IMR-90 (cell line): ENCODE measurements around the gene DENND1A. TPM values are rescaled to one million over a fixed set of nuclear protein-coding genes. Genes with fewer than 3 reads are reported as not detected.

Experiments
- ATAC-seq: fragments of 200-7000 bp; cut with Tn5 transposase; 2 replicates; pipeline ENCODE4 v1.9.1; 2020; ENCODE audit warnings: low read depth, mild to moderate bottlenecking, moderate library complexity
- BruUV-seq: library from RNA; stranded (reverse); fragments of 400-500 nt; replicated peaks from 2 replicates; lab custom pipeline; 2021; lab: Mats Ljungman, UMichigan
- CTCF ChIA-PET: fragments of 300-600 bp; formaldehyde crosslinking; extraction: SDS; loops from one replicate; lab custom pipeline; 2021; ENCODE audit warnings: antibody characterized with exemption; lab: Yijun Ruan, JAX
- POLR2A ChIA-PET: fragments of 300-600 bp; sonication (Branson Sonifier 250); formaldehyde crosslinking; loops from one replicate; lab custom pipeline; 2022; ENCODE audit warnings: antibody characterized with exemption; ENCODE audit not compliant: unreplicated experiment; lab: Charles Lee
- DNase-seq: peaks from one replicate; pipeline ENCODE4 v3.0.0; 2013
- H2AFZ ChIP-seq: replicated peaks from 2 replicates; pipeline ENCODE3; 2013; ENCODE audit warnings: low read length, mild to moderate bottlenecking; ENCODE audit not compliant: poor library complexity
- H2AK5ac ChIP-seq: 2 replicates; pipeline ENCODE4 v1.6.1; 2013; ENCODE audit warnings: low read depth, low read length, inconsistent platforms
- H2AK9ac ChIP-seq: replicated peaks from 2 replicates; pipeline ENCODE3; 2013; ENCODE audit warnings: mild to moderate bottlenecking, low read depth, low read length, moderate library complexity; ENCODE audit not compliant: poor library complexity
- H2BK120ac ChIP-seq: 2 replicates; pipeline ENCODE4 v1.6.1; 2013; ENCODE audit warnings: low read depth, low read length, inconsistent platforms
- H2BK15ac ChIP-seq: 3 replicates; pipeline ENCODE4 v1.6.1; 2013; ENCODE audit warnings: low read depth, low read length, inconsistent platforms
- H2BK20ac ChIP-seq: 2 replicates; pipeline ENCODE4 v1.6.1; 2013; ENCODE audit warnings: low read depth, mild to moderate bottlenecking, inconsistent platforms, low read length, moderate library complexity
- H2BK5ac ChIP-seq: 2 replicates; pipeline ENCODE4 v1.6.1; 2013; ENCODE audit warnings: mild to moderate bottlenecking, low read depth, low read length, inconsistent platforms; ENCODE audit not compliant: poor library complexity, severe bottlenecking
- H3K14ac ChIP-seq: replicated peaks from 2 replicates; pipeline ENCODE4 v1.6.1; 2013; ENCODE audit warnings: low read depth, low read length, inconsistent platforms
- H3K18ac ChIP-seq: 2 replicates; pipeline ENCODE4 v1.6.1; 2013; ENCODE audit warnings: low read depth, low read length, control low read depth
- H3K23ac ChIP-seq: 2 replicates; pipeline ENCODE4 v1.6.1; 2013; ENCODE audit warnings: low read depth, low read length, inconsistent platforms
- H3K27ac ChIP-seq: 2 replicates; pipeline ENCODE4 v1.5.1; 2013; ENCODE audit warnings: mild to moderate bottlenecking, control low read depth, low read length; ENCODE audit not compliant: insufficient read depth
- H3K27me3 ChIP-seq: 2 replicates; pipeline ENCODE4 v1.6.1; 2013; ENCODE audit warnings: low read length; ENCODE audit not compliant: control insufficient read depth, insufficient read depth
- H3K36me3 ChIP-seq: 2 replicates; pipeline ENCODE4 v1.6.1; 2013; ENCODE audit warnings: low read length, mixed read lengths; ENCODE audit not compliant: control insufficient read depth, insufficient read depth
- H3K4ac ChIP-seq: 2 replicates; pipeline ENCODE4 v1.6.1; 2013; ENCODE audit warnings: low read depth, low read length, inconsistent platforms
- H3K4me1 ChIP-seq: 2 replicates; pipeline ENCODE4 v1.6.1; 2013; ENCODE audit warnings: low read length, mixed read lengths; ENCODE audit not compliant: control insufficient read depth, insufficient read depth
- H3K4me2 ChIP-seq: 2 replicates; pipeline ENCODE4 v1.6.1; 2013; ENCODE audit warnings: low read depth, mild to moderate bottlenecking, control low read depth, low read length, moderate library complexity
- H3K4me3 ChIP-seq: 2 replicates; pipeline ENCODE4 v1.5.1; 2013; ENCODE audit warnings: low read depth, mild to moderate bottlenecking, control low read depth, low read length, moderate library complexity; ENCODE audit not compliant: insufficient read depth
- H3K56ac ChIP-seq: 2 replicates; pipeline ENCODE4 v1.6.1; 2013; ENCODE audit warnings: low read length, inconsistent platforms; ENCODE audit not compliant: insufficient read depth; ENCODE audit errors: extremely low read depth
- H3K79me1 ChIP-seq, 2 experiments: 2 replicates each; pipeline ENCODE4 v1.6.1; 2013; ENCODE audit warnings: low read length in 2 of 2, inconsistent platforms in 1 of 2, low read depth in 1 of 2
- H3K9ac ChIP-seq: 2 replicates; pipeline ENCODE4 v1.6.1; 2013; ENCODE audit warnings: low read depth, low read length, control low read depth
- H3K9me1 ChIP-seq: 2 replicates; pipeline ENCODE4 v1.6.1; 2013; ENCODE audit warnings: low read length, inconsistent platforms; ENCODE audit not compliant: insufficient read depth
- H3K9me3 ChIP-seq: 2 replicates; pipeline ENCODE4 v1.6.1; 2013; ENCODE audit warnings: low read length; ENCODE audit not compliant: control insufficient read depth, insufficient read depth
- H4K20me1 ChIP-seq: 2 replicates; pipeline ENCODE4 v1.6.1; 2013; ENCODE audit warnings: low read length, inconsistent platforms; ENCODE audit not compliant: insufficient read depth
- H4K5ac ChIP-seq: 2 replicates; pipeline ENCODE4 v1.6.1; 2013; ENCODE audit warnings: mild to moderate bottlenecking, low read depth, low read length, control low read depth
- H4K8ac ChIP-seq, 2 experiments: 2 replicates each; pipeline ENCODE4 v1.6.1; 2013; ENCODE audit warnings: low read depth in 2 of 2, low read length in 2 of 2, control low read depth in 1 of 2, inconsistent platforms in 1 of 2
- H4K91ac ChIP-seq: 2 replicates; pipeline ENCODE4 v1.6.1; 2013; ENCODE audit warnings: low read depth, low read length, inconsistent platforms; ENCODE audit not compliant: insufficient read depth
- BHLHE40 ChIP-seq: fragments of 150-350 bp; IDR thresholded peaks from 2 replicates; pipeline ENCODE4 v1.6.1; 2016; ENCODE audit warnings: mild to moderate bottlenecking, low read depth, low read length
- CTCF ChIP-seq: conservative IDR thresholded peaks from 2 replicates; pipeline ENCODE4 v1.5.1; 2012; ENCODE audit warnings: mild to moderate bottlenecking, low read depth, low read length, improper control_type of control experiment
- WGBS, 2 experiments: methylation state at CpG; one replicate each; pipeline versions ENCODE4 v1.1.5 to v1.1.7; 2013; ENCODE audit warnings: missing lambda C conversion rate in 2 of 2; ENCODE audit not compliant: insufficient read length in 1 of 2; ENCODE audit errors: extremely low coverage in 2 of 2; 5-methylcytosine and 5-hydroxymethylcytosine counted together
- dilution Hi-C: fragments of 300-500 bp; cut with HindIII; formaldehyde crosslinking; loops from one replicate; pipeline ENCODE4 v1.14.3; 2018; ENCODE audit warnings: low sequenced_read_pairs; ENCODE audit not compliant: unreplicated experiment
- in situ Hi-C: fragments of 300-500 bp; cut with MboI; formaldehyde crosslinking; loops from 3 replicates; pipeline ENCODE4 v1.14.3; 2019; ENCODE audit warnings: low sequenced_read_pairs, inconsistent platforms, mixed read lengths
- intact Hi-C: fragments of 100-400 bp; cut with micrococcal nuclease; formaldehyde crosslinking; loops from 2 replicates; pipeline ENCODE4 v1.10.0; 2022
- polyA plus RNA-seq, 3 experiments: library from polyadenylated mRNA; depleted of rRNA; stranded (reverse); fragments of >200 nt; gene quantifications; 2 replicates each; pipeline ENCODE4 v1.2.3, GENCODE V29; 2012; ENCODE audit warnings: low replicate concordance in 1 of 3
- total RNA-seq: library from RNA; depleted of rRNA; stranded (reverse); fragments of >200 nt; gene quantifications from 2 replicates; pipeline ENCODE4 v1.2.3, GENCODE V29; 2012

DENND1A gene
- total and polyA plus RNA-seq, 2 of the 4 experiments (the other 2 are of a cell fraction) = 21.4 to 27.6 TPM

GRCh38 chr9:123357743-123358059, 572.2 kb downstream of the DENND1A start:
- Histone ChIP-seq H2BK120ac (no peak overlapping the region), H3K18ac (no peak overlapping the region), H2AFZ (no peak overlapping the region), H3K36me3 (no peaks in the 10 kb centered on the region), H2AK5ac (no peak overlapping the region), H3K79me1 (no peaks in the 10 kb centered on the region), H4K20me1 (no peaks in the 10 kb centered on the region), H3K4ac (no peak overlapping the region), H3K56ac (no peak overlapping the region), H2BK5ac (no peak overlapping the region), H3K23ac (no peak overlapping the region), H4K8ac (no peak overlapping the region), H3K27ac (no peak overlapping the region), H3K4me3 (no peak overlapping the region), H2AK9ac (no peak overlapping the region), H3K4me1 (peaks cover 8% of the 10 kb centered on the region; the same call in 1 of the 2 replicates), H3K9ac (no peak overlapping the region), H3K9me3 (no peaks in the 10 kb centered on the region), H3K9me1 (no peaks in the 10 kb centered on the region), H3K27me3 (peaks cover 42% of the 10 kb centered on the region), H2BK15ac (no peak overlapping the region), H2BK20ac (no peak overlapping the region), H4K91ac (no peak overlapping the region), H3K14ac (no peak overlapping the region), H4K5ac (no peak overlapping the region), H3K4me2 (no peak overlapping the region)
- CTCF ChIA-PET = no interaction called here
- WGBS, 2 experiments = 83% methylated on average over 1 of the region's 2 CpGs; no CpG with 5 or more reads in 1 of the 2 experiments
- in situ Hi-C loops (no loop called here), dilution Hi-C loops (no loop called here), intact Hi-C loops (loop anchor here (1.0 to 10.0 kb wide), 3 partner anchors 23 to 513 kb away; no protein-coding TSS in a partner anchor)
- BruUV-seq = no TSS peak
- TF ChIP-seq CTCF (no peak), BHLHE40 (no peak)
- ATAC-seq = no peak
- no peak for DNase-seq
- POLR2A ChIA-PET = no interaction called here
